Neural cell (in vitro differentiated cells): ENCODE measurements around the gene PLXNC1. TPM values are rescaled to one million over a fixed set of nuclear protein-coding genes. Genes with fewer than 3 reads are reported as not detected.

Experiments used
- H2AFZ ChIP-seq: fragments of 200-600, 300-800 bp; sonication (generic), shearing (Covaris generic); 2 replicates; pipeline ENCODE4 v1.6.0; 2014; ENCODE audit warnings: low read depth, mild to moderate bottlenecking, antibody characterized with exemption, low read length, moderate library complexity
- H3F3A ChIP-seq: fragments of 200-600 bp; shearing (Covaris generic); 2 replicates; pipeline ENCODE4 v1.6.1; 2016; ENCODE audit warnings: mild to moderate bottlenecking, moderate library complexity, mixed read lengths, antibody characterized with exemption, low read length; ENCODE audit not compliant: insufficient read depth, poor library complexity, severe bottlenecking
- H3K27ac ChIP-seq: fragments of 200-600, 300-800 bp; sonication (generic), shearing (Covaris generic); 2 replicates; pipeline ENCODE4 v1.5.1; 2014; ENCODE audit warnings: mild to moderate bottlenecking, low read length, moderate library complexity
- H3K27me3 ChIP-seq: fragments of 300-800, 200-600 bp; sonication (generic), shearing (Covaris generic); 2 replicates; pipeline ENCODE4 v1.6.0; 2014; ENCODE audit warnings: mild to moderate bottlenecking, low read depth, low read length, moderate library complexity; ENCODE audit not compliant: insufficient read depth
- H3K36me3 ChIP-seq: fragments of 300-800, 200-600 bp; sonication (generic), shearing (Covaris generic); 2 replicates; pipeline ENCODE4 v1.5.1; 2014; ENCODE audit warnings: mild to moderate bottlenecking, antibody characterized with exemption, low read length, moderate library complexity; ENCODE audit not compliant: insufficient read depth
- H3K4me2 ChIP-seq: fragments of 300-800, 200-600 bp; sonication (generic), shearing (Covaris generic); 2 replicates; pipeline ENCODE4 v1.6.0; 2014; ENCODE audit warnings: mild to moderate bottlenecking, low read length
- H3K4me3 ChIP-seq: fragments of 300-800, 200-600 bp; sonication (generic), shearing (Covaris generic); 2 replicates; pipeline ENCODE4 v1.5.1; 2014; ENCODE audit warnings: mild to moderate bottlenecking, low read length, moderate library complexity
- H3K79me2 ChIP-seq: fragments of 200-600 bp; shearing (Covaris generic); replicated peaks from 2 replicates; pipeline ENCODE4 v1.6.0; 2014; ENCODE audit warnings: mild to moderate bottlenecking, low read length, moderate library complexity; ENCODE audit not compliant: insufficient read depth
- H3K9ac ChIP-seq: fragments of 300-800, 200-600 bp; sonication (generic), shearing (Covaris generic); 2 replicates; pipeline ENCODE4 v1.6.1; 2016; ENCODE audit warnings: mild to moderate bottlenecking, low read length, mixed read lengths
- H3K9me2 ChIP-seq: fragments of 200-600 bp; shearing (Covaris generic); 2 replicates; pipeline ENCODE4 v1.6.1; 2016; ENCODE audit warnings: mild to moderate bottlenecking, low read length, mixed read lengths; ENCODE audit not compliant: insufficient read depth
- H3K9me3 ChIP-seq: fragments of 200-600, 300-800 bp; sonication (generic), shearing (Covaris generic); 2 replicates; pipeline ENCODE4 v1.6.1; 2016; ENCODE audit warnings: mild to moderate bottlenecking, mixed run types, low read length, moderate library complexity, mixed read lengths
- H4K20me1 ChIP-seq: fragments of 200-600 bp; shearing (Covaris generic); 2 replicates; pipeline ENCODE4 v1.6.1; 2016; ENCODE audit warnings: mild to moderate bottlenecking, mixed run types; ENCODE audit not compliant: insufficient read depth
- EP300 ChIP-seq: fragments of 450-650 bp; conservative IDR thresholded peaks from 2 replicates; pipeline ENCODE4 v1.6.1; 2014; ENCODE audit warnings: antibody characterized with exemption, mild to moderate bottlenecking, moderate library complexity; ENCODE audit not compliant: poor library complexity, severe bottlenecking
- EZH2 ChIP-seq: fragments of 200-600, 300-800 bp; shearing (Covaris generic), sonication (generic); IDR thresholded peaks from 2 replicates; pipeline ENCODE4 v1.6.1; 2014; ENCODE audit warnings: antibody characterized with exemption, low read length, borderline replicate concordance, mild to moderate bottlenecking; ENCODE audit not compliant: insufficient read depth, poor library complexity, severe bottlenecking
- MXI1 ChIP-seq: fragments of 450-650 bp; conservative IDR thresholded peaks from 2 replicates; pipeline ENCODE4 v1.6.1; 2014; ENCODE audit warnings: antibody characterized with exemption, mild to moderate bottlenecking; ENCODE audit not compliant: poor library complexity, severe bottlenecking
- POLR2AphosphoS5 ChIP-seq: IDR thresholded peaks from 2 replicates; pipeline ENCODE4 v1.6.1; 2012
- RAD21 ChIP-seq: fragments of 450-650 bp; conservative IDR thresholded peaks from 2 replicates; pipeline ENCODE4 v1.6.1; 2014; ENCODE audit warnings: antibody characterized with exemption, mild to moderate bottlenecking, moderate library complexity
- SMC3 ChIP-seq: fragments of 450-650 bp; conservative IDR thresholded peaks from 2 replicates; pipeline ENCODE4 v1.6.1; 2014; ENCODE audit warnings: antibody characterized with exemption, mild to moderate bottlenecking, moderate library complexity; ENCODE audit not compliant: poor library complexity
- TAF1 ChIP-seq: IDR thresholded peaks from 2 replicates; pipeline ENCODE4 v1.6.1; 2012; ENCODE audit warnings: low read depth
- polyA plus RNA-seq: library from polyadenylated mRNA; depleted of rRNA; stranded (reverse); fragments of >200 nt; gene quantifications from 2 replicates; pipeline ENCODE4 v1.2.3, GENCODE V29; 2014
- TF ChIP-seq, protein P1 (sequence below): IDR thresholded peaks from 2 replicates; pipeline ENCODE4 v1.6.1; 2012; ENCODE audit warnings: borderline replicate concordance
- TF ChIP-seq, protein P2 (sequence below): fragments of 450-650 bp; IDR thresholded peaks from 2 replicates; pipeline ENCODE4 v1.5.1; 2014; ENCODE audit warnings: antibody characterized with exemption, mild to moderate bottlenecking, moderate library complexity; ENCODE audit not compliant: poor library complexity, severe bottlenecking

The PLXNC1 gene
- polyA plus RNA-seq, 1 donor from 2014 or later: 76.3 TPM

DNA sequence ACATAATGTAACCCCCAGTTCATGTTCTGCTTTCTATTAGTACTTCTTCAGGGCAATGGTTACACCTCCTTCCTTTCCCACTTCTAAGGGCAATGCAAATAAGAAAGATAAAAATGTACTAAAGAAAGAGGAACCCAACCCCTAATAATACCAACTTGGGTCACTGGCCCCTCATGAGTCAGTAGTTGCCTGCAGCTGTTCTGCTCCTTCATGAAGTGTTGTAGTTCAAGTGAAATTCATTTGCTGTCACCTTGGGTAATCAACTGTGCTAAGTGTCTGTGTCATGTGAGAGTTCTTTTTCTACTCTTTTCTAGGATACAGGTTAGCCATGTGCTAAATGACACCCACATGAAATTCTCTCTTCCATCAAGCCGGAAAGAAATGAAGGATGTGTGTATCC, 91.8 kb downstream of the PLXNC1 start:
- H3K27me3 ChIP-seq: no peaks in the 10 kb centered on the region
- no peak overlapping the region for H3K4me2 ChIP-seq
- no peaks in the 10 kb centered on the region for H3F3A ChIP-seq
- H3K9ac ChIP-seq: no peak overlapping the region
- H3K9me2 ChIP-seq: no peaks in the 10 kb centered on the region
- no peaks in the 10 kb centered on the region for H3K9me3 ChIP-seq
- H3K36me3 ChIP-seq: peaks cover 39% of the 10 kb centered on the region
- H3K4me3 ChIP-seq: no peak overlapping the region
- TF ChIP-seq, protein P1, sequence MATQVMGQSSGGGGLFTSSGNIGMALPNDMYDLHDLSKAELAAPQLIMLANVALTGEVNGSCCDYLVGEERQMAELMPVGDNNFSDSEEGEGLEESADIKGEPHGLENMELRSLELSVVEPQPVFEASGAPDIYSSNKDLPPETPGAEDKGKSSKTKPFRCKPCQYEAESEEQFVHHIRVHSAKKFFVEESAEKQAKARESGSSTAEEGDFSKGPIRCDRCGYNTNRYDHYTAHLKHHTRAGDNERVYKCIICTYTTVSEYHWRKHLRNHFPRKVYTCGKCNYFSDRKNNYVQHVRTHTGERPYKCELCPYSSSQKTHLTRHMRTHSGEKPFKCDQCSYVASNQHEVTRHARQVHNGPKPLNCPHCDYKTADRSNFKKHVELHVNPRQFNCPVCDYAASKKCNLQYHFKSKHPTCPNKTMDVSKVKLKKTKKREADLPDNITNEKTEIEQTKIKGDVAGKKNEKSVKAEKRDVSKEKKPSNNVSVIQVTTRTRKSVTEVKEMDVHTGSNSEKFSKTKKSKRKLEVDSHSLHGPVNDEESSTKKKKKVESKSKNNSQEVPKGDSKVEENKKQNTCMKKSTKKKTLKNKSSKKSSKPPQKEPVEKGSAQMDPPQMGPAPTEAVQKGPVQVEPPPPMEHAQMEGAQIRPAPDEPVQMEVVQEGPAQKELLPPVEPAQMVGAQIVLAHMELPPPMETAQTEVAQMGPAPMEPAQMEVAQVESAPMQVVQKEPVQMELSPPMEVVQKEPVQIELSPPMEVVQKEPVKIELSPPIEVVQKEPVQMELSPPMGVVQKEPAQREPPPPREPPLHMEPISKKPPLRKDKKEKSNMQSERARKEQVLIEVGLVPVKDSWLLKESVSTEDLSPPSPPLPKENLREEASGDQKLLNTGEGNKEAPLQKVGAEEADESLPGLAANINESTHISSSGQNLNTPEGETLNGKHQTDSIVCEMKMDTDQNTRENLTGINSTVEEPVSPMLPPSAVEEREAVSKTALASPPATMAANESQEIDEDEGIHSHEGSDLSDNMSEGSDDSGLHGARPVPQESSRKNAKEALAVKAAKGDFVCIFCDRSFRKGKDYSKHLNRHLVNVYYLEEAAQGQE: no peak
- TF ChIP-seq EZH2: no peak
- no peak for TF ChIP-seq RAD21
- TF ChIP-seq, protein P2, sequence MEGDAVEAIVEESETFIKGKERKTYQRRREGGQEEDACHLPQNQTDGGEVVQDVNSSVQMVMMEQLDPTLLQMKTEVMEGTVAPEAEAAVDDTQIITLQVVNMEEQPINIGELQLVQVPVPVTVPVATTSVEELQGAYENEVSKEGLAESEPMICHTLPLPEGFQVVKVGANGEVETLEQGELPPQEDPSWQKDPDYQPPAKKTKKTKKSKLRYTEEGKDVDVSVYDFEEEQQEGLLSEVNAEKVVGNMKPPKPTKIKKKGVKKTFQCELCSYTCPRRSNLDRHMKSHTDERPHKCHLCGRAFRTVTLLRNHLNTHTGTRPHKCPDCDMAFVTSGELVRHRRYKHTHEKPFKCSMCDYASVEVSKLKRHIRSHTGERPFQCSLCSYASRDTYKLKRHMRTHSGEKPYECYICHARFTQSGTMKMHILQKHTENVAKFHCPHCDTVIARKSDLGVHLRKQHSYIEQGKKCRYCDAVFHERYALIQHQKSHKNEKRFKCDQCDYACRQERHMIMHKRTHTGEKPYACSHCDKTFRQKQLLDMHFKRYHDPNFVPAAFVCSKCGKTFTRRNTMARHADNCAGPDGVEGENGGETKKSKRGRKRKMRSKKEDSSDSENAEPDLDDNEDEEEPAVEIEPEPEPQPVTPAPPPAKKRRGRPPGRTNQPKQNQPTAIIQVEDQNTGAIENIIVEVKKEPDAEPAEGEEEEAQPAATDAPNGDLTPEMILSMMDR: no peak
- TF ChIP-seq EP300: no peak
- TF ChIP-seq MXI1: no peak
- no peak for TF ChIP-seq TAF1
- TF ChIP-seq SMC3: no peak
- TF ChIP-seq POLR2AphosphoS5: no peak
- H3K27ac ChIP-seq: no peak overlapping the region
- H3K79me2 ChIP-seq: no peaks in the 10 kb centered on the region
- H4K20me1 ChIP-seq: no peaks in the 10 kb centered on the region
- no peak overlapping the region for H2AFZ ChIP-seq

DNA sequence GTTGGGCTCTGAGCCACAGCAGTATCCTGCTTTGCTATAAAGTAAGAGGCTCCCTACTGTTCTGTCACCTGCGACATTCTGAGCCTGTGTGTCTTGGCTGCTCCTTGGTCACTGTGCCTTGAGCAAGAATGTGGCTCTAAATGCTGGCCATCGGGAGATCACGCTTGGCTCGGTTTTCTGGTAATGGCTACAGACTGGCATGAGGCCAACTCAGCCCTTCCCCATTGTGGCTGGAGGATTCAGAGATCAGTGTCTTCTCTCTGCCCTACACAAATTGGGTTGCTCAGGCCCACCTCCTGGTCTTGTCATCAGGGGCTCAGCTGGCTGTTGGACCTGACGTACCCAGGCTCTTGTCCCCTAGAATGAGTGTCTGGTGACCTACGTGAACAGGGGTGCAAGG, 94.5 kb downstream of the PLXNC1 start:
- H3K36me3 ChIP-seq: peaks cover 23% of the 10 kb centered on the region
- H2AFZ ChIP-seq: no peak overlapping the region
- no peaks in the 10 kb centered on the region for H3K9me2 ChIP-seq
- TF ChIP-seq SMC3: no peak
- no peak for TF ChIP-seq MXI1
- no peak for TF ChIP-seq EP300
- no peak for TF ChIP-seq RAD21
- TF ChIP-seq, protein P1: no peak
- no peak for TF ChIP-seq EZH2
- no peak for TF ChIP-seq POLR2AphosphoS5
- no peak for TF ChIP-seq TAF1
- TF ChIP-seq, protein P2: no peak
- H4K20me1 ChIP-seq: no peaks in the 10 kb centered on the region
- no peak overlapping the region for H3K4me3 ChIP-seq
- no peak overlapping the region for H3K9ac ChIP-seq
- H3K4me2 ChIP-seq: no peak overlapping the region
- no peaks in the 10 kb centered on the region for H3K27me3 ChIP-seq
- H3K79me2 ChIP-seq: no peaks in the 10 kb centered on the region
- H3K9me3 ChIP-seq: no peaks in the 10 kb centered on the region
- H3K27ac ChIP-seq: no peak overlapping the region
- H3F3A ChIP-seq: no peaks in the 10 kb centered on the region
